DND-41 (cell line): ENCODE measurements around the gene ME3.

Experiments used
- CTCF ChIP-seq: IDR thresholded peaks from 2 replicates; pipeline ENCODE4 v1.5.1; 2012; ENCODE audit warnings: borderline replicate concordance, low read length, moderate library complexity, mild to moderate bottlenecking; ENCODE audit not compliant: poor library complexity, severe bottlenecking; ENCODE audit errors: extremely low read depth
- EZH2 ChIP-seq: IDR thresholded peaks from 3 replicates; pipeline ENCODE4 v1.6.1; 2012; ENCODE audit warnings: borderline replicate concordance, low read depth, mild to moderate bottlenecking, moderate library complexity, low read length, inconsistent platforms; ENCODE audit not compliant: severe bottlenecking

GRCh38 chr11:86623041-86623621, 49.3 kb downstream of the ME3 start:
- TF ChIP-seq CTCF: no peak
- no peak for TF ChIP-seq EZH2
